Right lobe of liver (tissue), 4 donors: ENCODE measurements around the gene KIAA0319L.

Experiments used
- CTCF ChIP-seq, 4 donors: fragments of 200-600 bp in 3 of 4; fragments of 450-650 bp in 1 of 4; IDR thresholded peaks; one replicate each; pipeline versions ENCODE4 v1.5.1 to v1.8.0; 2016 to 2022; ENCODE audit warnings: antibody characterized with exemption in 4 of 4, mild to moderate bottlenecking in 2 of 4
- POLR2A ChIP-seq: fragments of 450-650 bp; IDR thresholded peaks from one replicate; pipeline ENCODE4 v1.6.1; 2017; ENCODE audit warnings: antibody characterized with exemption, mild to moderate bottlenecking
- donor health status: DM: no; HTN: no; CAD: no.
- donor health status: DM: no; HTN: no; CAD: no.
- donor health status: DM: no; HTN: yes; CAD: no.

- TF ChIP-seq POLR2A (no peak), CTCF (IDR thresholded peaks at IDR 0.05) (no peak)
These were observed 23.6 kb downstream of the KIAA0319L start for GRCh38 chr1:35533586-35533985.
